AG10803 (cell line): ENCODE data around the gene RPS23.
A peak's percentile ranks its signal among the peaks of the same experiment; 100 is the strongest.

Experiments used
- DNase-seq: peaks from one replicate; pipeline ENCODE4 v3.0.0; 2010; ENCODE audit warnings: low read depth
- H3K4me3 ChIP-seq: 2 replicates; pipeline ENCODE4 v1.5.1; 2011; ENCODE audit warnings: mild to moderate bottlenecking, low read length, control low read depth
- CTCF ChIP-seq: conservative IDR thresholded peaks from 2 replicates; pipeline ENCODE4 v1.5.1; 2011; ENCODE audit warnings: mild to moderate bottlenecking, low read length, control low read depth, inconsistent platforms

RPS23 gene

GRCh38 chr5:82259172-82259800 is 18.9 kb downstream of the RPS23 start:
- H3K4me3 ChIP-seq, result no peak overlapping the region
- peak; percentile 36 for DNase-seq
- peak; percentile 57 for TF ChIP-seq CTCF

GRCh38 chr5:82257729-82258128 is 20.4 kb downstream of the RPS23 start:
- TF ChIP-seq CTCF, result no peak
- DNase-seq, result no peak
- no peak overlapping the region for H3K4me3 ChIP-seq

GRCh38 chr5:82257247-82257646 is 20.9 kb downstream of the RPS23 start:
- DNase-seq, result no peak
- no peak overlapping the region for H3K4me3 ChIP-seq
- TF ChIP-seq CTCF, result no peak

GRCh38 chr5:82255844-82256243 is 22.3 kb downstream of the RPS23 start:
- no peak for DNase-seq
- TF ChIP-seq CTCF, result no peak
- no peak overlapping the region for H3K4me3 ChIP-seq

GRCh38 chr5:82252744-82253143 is 25.4 kb downstream of the RPS23 start:
- no peak for TF ChIP-seq CTCF
- DNase-seq, result no peak
- no peak overlapping the region for H3K4me3 ChIP-seq

- DNase-seq, result no peak
- no peak for TF ChIP-seq CTCF
- H3K4me3 ChIP-seq, result no peak overlapping the region
Observed at GRCh38 chr5:82246960-82247574, 31.1 kb downstream of the RPS23 start.
